Midbrain (tissue), 1 donor: ENCODE data around the gene TUBA8.
"Not testable (repeated sequence)": the region's sequence is repeated elsewhere in the genome, so short reads cannot be mapped to it uniquely, and the experiment has no call there.

Experiments used
- DNase-seq: peaks from one replicate; lab custom pipeline; 2025; lab: John Stamatoyannopoulos, UW

TUBA8 gene

GRCh38 chr22:18173441-18173840, 62.8 kb downstream of the TUBA8 start:
- not testable (repeated sequence) for DNase-seq
